ENCODE data around the gene CAV1.

GRCh38 chr7:116493449-116493848 is 31.4 kb upstream of the CAV1 start:
- TF ChIP-seq POLR2A (IDR thresholded peaks at IDR 0.05; ENCODE audit: low read depth, low read length) (no peak), POLR2AphosphoS5 (IDR thresholded peaks at IDR 0.05; ENCODE audit: low read depth, low read length) (no peak), TAF1 (IDR thresholded peaks at IDR 0.05; ENCODE audit: low read depth, low read length) (no peak), PAX5 (IDR thresholded peaks at IDR 0.05; ENCODE audit: insufficient read depth, low read length, severe bottlenecking) (no peak), POU2F2 (IDR thresholded peaks at IDR 0.05; ENCODE audit: low read depth, low read length) (no peak), SPI1 (IDR thresholded peaks at IDR 0.05; ENCODE audit: low read depth, low read length) (no peak)

All from GM12891 (cell line).